Measurements from ENCODE around the gene CES1. TPM values are rescaled to one million over a fixed set of nuclear protein-coding genes. Genes with fewer than 3 reads are reported as not detected.
"Not testable (repeated sequence)": the region's sequence is repeated elsewhere in the genome, so short reads cannot be mapped to it uniquely, and the experiment has no call there.

CES1 gene
- total RNA-seq, 3 donors from 2014 or later: 13.9 to 128 (median 22.0) TPM

DNA sequence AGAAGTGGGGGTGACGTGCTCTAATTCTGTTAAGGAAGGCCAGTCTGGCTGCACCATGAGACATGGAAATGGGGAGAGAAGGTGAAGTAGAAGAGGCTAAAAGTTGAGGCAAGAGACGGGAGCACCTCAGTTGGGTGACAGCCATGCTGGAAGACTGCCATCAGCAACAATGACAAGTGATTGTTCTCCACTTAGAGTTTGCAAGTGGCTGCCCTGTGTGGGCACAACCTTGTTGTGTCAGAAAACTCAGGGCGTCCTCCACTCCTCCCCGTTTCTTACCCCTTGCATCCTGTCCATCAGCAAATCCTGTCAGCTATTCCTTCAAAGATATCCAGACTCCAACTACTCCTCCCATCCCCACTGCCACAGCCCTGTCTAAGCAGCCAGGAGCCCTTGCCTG is 17.6 kb downstream of the CES1 start:
- Histone ChIP-seq H3K4me1 (no peaks in the 10 kb centered on the region), H3K36me3 (no peaks in the 10 kb centered on the region), H3K4me3 (no peak overlapping the region), H3K27ac (no peak overlapping the region), H3K9me3 (no peaks in the 10 kb centered on the region), H3K27me3 (peaks cover 0 to 16% of the 10 kb centered on the region in 2 donors)
- intact Hi-C loops (cut with DNase I; ENCODE audit: low total_unique reads): no loop called here
- no peak for DNase-seq (ENCODE audit: low spot score in 2 of 2)
- no peak for TF ChIP-seq POLR2A (IDR thresholded peaks at IDR 0.05)
- TF ChIP-seq POLR2AphosphoS5 (IDR thresholded peaks at IDR 0.05): no peak
- TF ChIP-seq, protein P1, sequence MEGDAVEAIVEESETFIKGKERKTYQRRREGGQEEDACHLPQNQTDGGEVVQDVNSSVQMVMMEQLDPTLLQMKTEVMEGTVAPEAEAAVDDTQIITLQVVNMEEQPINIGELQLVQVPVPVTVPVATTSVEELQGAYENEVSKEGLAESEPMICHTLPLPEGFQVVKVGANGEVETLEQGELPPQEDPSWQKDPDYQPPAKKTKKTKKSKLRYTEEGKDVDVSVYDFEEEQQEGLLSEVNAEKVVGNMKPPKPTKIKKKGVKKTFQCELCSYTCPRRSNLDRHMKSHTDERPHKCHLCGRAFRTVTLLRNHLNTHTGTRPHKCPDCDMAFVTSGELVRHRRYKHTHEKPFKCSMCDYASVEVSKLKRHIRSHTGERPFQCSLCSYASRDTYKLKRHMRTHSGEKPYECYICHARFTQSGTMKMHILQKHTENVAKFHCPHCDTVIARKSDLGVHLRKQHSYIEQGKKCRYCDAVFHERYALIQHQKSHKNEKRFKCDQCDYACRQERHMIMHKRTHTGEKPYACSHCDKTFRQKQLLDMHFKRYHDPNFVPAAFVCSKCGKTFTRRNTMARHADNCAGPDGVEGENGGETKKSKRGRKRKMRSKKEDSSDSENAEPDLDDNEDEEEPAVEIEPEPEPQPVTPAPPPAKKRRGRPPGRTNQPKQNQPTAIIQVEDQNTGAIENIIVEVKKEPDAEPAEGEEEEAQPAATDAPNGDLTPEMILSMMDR (IDR thresholded peaks at IDR 0.05): no peak

DNA sequence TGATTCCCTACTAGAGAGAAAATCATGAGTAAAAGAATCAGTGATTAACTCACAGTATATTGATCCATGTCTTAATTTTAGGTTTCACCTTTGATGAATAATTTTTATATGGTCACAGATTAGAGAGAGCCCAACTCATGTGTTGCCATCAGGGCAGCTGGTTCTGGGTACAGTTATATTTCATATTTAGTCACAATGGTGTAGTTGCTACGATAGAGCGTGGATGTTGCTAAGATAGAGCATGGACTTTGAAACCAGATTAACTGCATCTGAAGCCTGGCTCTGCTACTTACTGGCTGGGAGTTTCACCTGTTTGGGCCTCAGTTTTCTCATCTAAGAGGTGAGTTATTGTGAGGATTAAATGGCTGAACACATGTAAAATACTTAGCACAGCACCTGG is 18.7 kb downstream of the CES1 start:
- intact Hi-C loops (cut with DNase I; ENCODE audit: low total_unique reads): not testable (repeated sequence)

DNA sequence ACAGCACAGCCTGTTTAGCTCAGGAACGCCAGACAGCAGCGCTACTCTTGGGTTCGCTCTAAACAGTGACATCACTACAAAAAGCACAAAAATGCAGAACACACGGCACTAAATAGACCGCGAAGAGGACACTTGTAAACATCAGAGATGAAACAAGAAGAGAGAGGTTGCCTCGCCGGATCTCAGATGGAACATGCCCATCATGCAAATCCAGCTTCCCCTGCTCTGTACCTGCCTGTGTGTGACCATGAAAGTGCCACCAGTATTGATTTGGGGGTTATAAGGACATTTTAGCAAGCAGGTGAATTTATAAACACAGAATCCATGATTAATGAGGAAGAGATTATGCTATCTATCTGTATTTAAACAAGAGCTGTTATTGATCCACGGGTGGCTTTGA is 19.2 kb downstream of the CES1 start:
- H3K9me3 ChIP-seq; H3K27ac ChIP-seq; DNase-seq (ENCODE audit: low spot score in 2 of 2); H3K4me3 ChIP-seq; intact Hi-C loops (cut with DNase I; ENCODE audit: low total_unique reads); H3K4me1 ChIP-seq; H3K36me3 ChIP-seq: not testable (repeated sequence)
- H3K27me3 ChIP-seq: peaks cover 0 to 22% of the 10 kb centered on the region in 2 donors

More for the DNA sequence above, 18.7 kb downstream of the CES1 start:
- H3K27ac ChIP-seq; DNase-seq (ENCODE audit: low spot score in 2 of 2); H3K9me3 ChIP-seq; H3K4me3 ChIP-seq; H3K4me1 ChIP-seq; H3K36me3 ChIP-seq: not testable (repeated sequence)
- peaks cover 0 to 21% of the 10 kb centered on the region in 2 donors for H3K27me3 ChIP-seq

DNA sequence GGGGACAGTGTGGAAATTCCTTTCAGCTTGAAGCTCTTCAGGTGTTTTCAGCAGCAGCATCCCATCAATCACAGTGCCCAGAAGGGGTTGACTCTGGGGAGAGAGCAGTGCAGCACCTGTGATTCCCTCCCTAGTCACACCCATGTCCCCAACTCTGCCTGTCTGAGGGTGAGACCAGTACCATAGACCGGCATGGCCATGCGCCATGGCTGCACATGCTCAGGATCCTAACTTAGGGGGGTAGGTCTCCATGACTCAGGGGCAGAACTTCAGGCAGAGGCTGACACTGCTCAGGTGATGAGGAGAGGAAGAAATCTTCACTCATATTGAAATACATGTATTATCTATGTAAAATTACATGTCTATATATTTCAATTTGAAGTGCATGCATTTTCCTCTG is 19.9 kb downstream of the CES1 start:
- intact Hi-C loops (cut with DNase I; ENCODE audit: low total_unique reads): no loop called here
- H3K4me3 ChIP-seq: no peak overlapping the region
- peaks cover 0 to 19% of the 10 kb centered on the region in 2 donors for H3K27me3 ChIP-seq
- no peak overlapping the region for H3K27ac ChIP-seq
- no peak for DNase-seq (ENCODE audit: low spot score in 2 of 2)
- H3K4me1 ChIP-seq: no peaks in the 10 kb centered on the region
- H3K9me3 ChIP-seq: no peaks in the 10 kb centered on the region
- no peaks in the 10 kb centered on the region for H3K36me3 ChIP-seq
- TF ChIP-seq, protein P1 (IDR thresholded peaks at IDR 0.05): no peak
- TF ChIP-seq POLR2A (IDR thresholded peaks at IDR 0.05) (no peak), POLR2AphosphoS5 (IDR thresholded peaks at IDR 0.05) (no peak)

DNA sequence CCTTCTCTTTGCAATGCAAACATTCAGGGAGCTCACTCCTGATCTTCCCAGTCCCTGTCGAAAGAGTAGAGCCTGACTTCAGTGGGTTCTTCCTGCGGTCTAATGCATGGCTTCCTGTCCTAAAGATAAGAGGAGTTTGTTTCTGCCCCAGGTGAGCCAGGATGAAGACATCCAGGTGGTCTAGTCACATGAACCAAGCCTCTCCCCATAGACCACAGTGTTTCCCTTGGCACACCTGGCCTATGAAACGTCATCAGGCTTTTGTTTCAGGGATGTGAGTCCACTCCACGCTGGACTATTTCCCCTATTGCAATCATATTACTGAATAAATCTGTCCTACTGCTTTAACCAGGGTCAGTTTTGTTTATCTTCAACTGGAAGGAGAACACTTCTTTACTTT is 21.1 kb downstream of the CES1 start:
- peaks cover 0 to 12% of the 10 kb centered on the region in 2 donors for H3K27me3 ChIP-seq
- no peak overlapping the region for H3K27ac ChIP-seq
- H3K9me3 ChIP-seq: no peaks in the 10 kb centered on the region
- no peaks in the 10 kb centered on the region for H3K36me3 ChIP-seq
- intact Hi-C loops (cut with DNase I; ENCODE audit: low total_unique reads): no loop called here
- H3K4me1 ChIP-seq: no peaks in the 10 kb centered on the region
- H3K4me3 ChIP-seq: no peak overlapping the region
- DNase-seq (ENCODE audit: low spot score in 2 of 2): no peak
- no peak for TF ChIP-seq POLR2A (IDR thresholded peaks at IDR 0.05)
- no peak for TF ChIP-seq POLR2AphosphoS5 (IDR thresholded peaks at IDR 0.05)
- TF ChIP-seq, protein P1 (IDR thresholded peaks at IDR 0.05): no peak

DNA sequence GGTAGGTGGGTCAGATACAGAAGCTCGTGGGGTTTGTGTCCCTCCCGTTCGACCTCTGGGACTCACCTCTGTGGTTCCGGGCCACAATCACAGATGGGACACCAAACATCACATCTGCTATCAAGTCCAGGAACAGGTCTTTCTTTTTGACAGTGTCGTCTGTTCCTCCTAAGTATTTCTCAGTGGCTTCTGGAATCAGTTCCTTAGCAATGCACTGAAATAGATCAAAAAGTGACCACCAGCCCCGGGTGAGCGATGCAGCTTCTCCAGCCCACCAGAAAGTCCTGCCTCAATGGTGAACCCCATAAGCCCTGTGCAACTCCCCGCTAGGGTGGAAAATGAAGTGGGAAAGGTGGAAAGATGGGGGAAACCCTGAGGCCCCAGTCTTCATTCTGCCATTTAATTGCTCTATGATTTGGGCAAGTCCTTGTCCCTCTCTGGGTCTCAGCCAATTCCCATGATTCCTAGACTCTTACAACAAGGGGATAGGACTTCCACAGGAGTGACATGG is 22.4 kb downstream of the CES1 start:
- no peak for DNase-seq (ENCODE audit: low spot score in 2 of 2)
- Histone ChIP-seq H3K36me3 (no peaks in the 10 kb centered on the region), H3K27ac (no peak overlapping the region), H3K4me3 (no peak overlapping the region), H3K9me3 (no peaks in the 10 kb centered on the region), H3K27me3 (peaks cover 0 to 12% of the 10 kb centered on the region in 2 donors), H3K4me1 (no peaks in the 10 kb centered on the region)
- intact Hi-C loops (cut with DNase I; ENCODE audit: low total_unique reads): no loop called here
- TF ChIP-seq POLR2A (IDR thresholded peaks at IDR 0.05): no peak
- TF ChIP-seq POLR2AphosphoS5 (IDR thresholded peaks at IDR 0.05): no peak
- TF ChIP-seq, protein P1 (IDR thresholded peaks at IDR 0.05): no peak
